ENCODE data around the gene NLRP14.

- no peak for TF ChIP-seq TAF1 (IDR thresholded peaks at IDR 0.05; ENCODE audit: borderline replicate concordance, low read depth, low read length)
- TF ChIP-seq POLR2A (IDR thresholded peaks at IDR 0.05; ENCODE audit: low read depth, low read length): no peak
Measured at GRCh38 chr11:6992026-6992425, 28.3 kb upstream of the NLRP14 start.
